GM19193 (cell line): ENCODE measurements around the gene API5.
A peak's percentile ranks its signal among the peaks of the same experiment; 100 is the strongest.

ENCODE experiments used
- POLR2A ChIP-seq: IDR thresholded peaks from 4 replicates; pipeline ENCODE4 v1.6.1; 2011; ENCODE audit not compliant: insufficient read depth, insufficient read length; ENCODE audit errors: extremely low read depth

Gene API5

DNA sequence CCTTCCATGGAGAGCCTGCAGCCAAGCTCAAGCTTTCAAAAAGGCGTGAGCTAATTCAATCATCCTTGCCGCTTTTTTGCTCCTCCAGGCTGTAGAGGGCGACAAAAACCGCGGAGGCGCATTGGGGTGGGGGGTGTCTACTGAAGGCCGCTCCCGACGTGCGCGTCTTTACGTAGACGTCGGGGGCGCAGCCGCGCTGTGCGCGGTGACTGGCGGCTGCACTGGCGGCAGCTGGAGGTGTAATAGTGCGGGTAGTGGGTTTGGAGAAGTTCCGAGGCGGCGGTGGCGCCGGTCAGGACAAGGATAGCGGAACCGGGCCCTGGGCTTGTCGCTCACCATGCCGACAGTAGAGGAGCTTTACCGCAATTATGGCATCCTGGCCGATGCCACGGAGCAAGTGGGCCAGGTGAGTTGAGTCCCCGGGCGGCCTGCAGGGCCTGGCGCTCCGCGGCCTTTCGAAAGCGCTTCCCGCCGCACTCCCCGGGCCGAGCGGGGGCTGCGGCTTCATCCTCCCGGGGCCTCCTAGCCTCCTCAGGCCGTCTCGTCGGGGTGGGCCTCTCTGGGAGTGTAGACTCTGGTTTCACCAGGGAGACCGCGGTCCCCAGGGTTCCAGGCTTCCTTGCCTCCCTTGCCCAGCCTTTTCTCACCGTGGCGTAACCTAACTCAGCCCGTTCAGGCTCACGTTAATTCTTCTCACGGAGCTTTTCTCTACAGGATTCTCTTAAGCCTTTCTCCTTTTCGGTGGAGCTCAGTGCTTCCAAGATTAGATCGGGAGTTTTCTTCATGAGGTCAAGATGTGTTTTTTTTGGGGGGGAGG is at the start of gene API5:
Gene API5, plus strand, starts transcription at position 206 of the 817 bp plus-strand sequence. Its CDS starts 132 bp downstream, at position 338.
- peak; percentile 92 for TF ChIP-seq POLR2A

DNA sequence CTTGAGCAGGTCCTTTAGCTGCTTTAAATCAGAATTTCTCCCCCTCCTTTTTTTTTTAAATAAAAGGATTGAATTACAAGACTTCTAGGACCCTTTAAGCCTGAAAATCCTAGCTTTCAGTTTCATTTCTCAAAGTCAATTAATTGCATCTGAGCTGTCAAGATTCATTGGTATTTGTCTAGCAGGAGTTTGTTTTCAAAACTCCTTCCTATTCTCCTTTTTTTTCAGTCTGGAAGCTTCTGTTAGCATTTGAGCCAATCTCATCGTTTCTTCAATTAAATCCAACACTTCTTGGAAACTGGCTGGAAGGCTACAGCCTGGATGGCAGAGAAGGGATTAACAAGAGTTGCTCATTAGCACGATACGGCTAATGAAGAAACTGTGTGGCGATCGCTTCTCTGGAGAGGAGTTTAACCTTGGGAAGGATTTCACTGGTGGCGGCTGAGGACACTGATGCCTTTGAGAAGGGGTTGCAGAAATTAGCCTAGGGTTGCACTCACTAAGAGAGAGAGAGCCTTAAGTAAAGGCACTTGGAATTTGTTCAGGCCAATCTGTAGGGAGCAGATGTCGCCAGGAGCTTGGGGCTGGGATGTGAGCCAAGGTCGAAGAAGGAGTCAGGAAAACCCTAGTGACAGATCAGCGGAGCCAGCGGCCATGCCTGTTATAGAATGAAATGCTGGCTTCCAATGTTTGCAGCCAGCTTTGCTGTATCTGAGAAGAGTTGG is 43.8 kb upstream of the API5 start:
- no peak for TF ChIP-seq POLR2A

DNA sequence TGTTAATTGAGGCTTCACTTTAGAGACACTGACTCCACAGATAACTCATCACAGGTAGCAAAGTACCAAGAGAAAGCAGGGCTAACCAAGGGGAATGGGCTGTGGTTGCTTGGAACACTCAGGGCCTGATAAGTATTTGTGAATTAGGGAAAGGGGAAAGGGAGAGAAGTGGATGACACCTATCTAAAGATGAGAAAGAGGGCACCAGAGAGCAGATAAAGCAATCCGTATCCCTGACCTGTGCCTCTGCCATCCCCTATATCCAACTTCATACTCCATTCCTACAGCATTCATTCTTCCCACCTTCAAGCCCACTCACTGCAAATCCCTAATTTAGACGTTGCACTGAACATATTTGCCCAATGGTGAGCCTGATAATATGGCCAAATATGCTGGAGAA is 43.0 kb upstream of the API5 start:
- no peak for TF ChIP-seq POLR2A

DNA sequence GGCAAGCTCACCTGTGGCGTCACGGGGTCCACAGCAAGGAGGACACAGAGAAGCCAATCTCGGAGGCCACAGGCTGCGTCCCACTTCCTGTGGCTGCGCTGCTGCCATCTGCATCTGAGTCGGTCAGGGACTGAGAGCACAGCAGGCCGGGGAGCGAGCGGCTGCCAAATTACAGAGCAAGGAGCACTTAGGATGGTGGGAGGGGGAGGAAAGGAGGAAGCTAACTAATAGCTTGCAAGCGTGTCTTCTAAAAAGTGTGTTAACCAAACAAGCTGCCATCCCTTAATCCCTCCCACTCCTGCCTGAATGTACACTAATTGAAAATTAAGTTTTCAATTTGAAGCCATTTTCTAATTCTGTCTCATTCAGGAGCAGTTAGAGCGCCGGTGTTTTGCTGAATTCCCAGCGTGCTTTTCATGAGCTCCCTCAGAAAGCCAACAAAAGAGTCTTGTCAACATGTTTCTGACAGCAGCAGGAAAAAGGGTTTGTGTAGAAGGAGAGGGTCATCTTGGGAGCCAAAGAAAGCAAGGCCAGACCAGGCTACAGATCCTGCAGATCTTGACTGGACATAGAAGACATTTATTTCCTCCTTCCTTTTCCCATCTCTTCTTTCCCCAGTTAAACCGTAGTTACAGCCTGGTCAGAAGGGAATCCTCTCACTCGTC is 42.4 kb upstream of the API5 start:
- TF ChIP-seq POLR2A = no peak

DNA sequence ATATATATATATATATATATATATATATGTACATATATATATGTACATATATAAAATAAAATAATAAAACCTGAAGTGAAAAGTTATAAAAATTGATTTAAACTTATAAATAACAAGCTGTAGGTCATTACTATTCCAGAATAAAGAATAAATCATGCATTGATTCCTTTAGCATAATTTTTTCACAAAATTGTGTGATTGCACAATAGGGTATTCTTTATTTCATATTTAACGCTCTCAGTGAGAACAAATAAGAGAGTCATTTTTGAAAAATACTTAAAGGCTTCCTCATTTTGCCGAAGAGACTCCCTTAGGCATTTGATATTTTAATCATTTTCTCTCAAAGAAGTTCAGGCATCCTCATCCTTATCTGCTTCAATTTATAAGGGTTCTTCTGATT is 41.3 kb upstream of the API5 start:
- no peak for TF ChIP-seq POLR2A

DNA sequence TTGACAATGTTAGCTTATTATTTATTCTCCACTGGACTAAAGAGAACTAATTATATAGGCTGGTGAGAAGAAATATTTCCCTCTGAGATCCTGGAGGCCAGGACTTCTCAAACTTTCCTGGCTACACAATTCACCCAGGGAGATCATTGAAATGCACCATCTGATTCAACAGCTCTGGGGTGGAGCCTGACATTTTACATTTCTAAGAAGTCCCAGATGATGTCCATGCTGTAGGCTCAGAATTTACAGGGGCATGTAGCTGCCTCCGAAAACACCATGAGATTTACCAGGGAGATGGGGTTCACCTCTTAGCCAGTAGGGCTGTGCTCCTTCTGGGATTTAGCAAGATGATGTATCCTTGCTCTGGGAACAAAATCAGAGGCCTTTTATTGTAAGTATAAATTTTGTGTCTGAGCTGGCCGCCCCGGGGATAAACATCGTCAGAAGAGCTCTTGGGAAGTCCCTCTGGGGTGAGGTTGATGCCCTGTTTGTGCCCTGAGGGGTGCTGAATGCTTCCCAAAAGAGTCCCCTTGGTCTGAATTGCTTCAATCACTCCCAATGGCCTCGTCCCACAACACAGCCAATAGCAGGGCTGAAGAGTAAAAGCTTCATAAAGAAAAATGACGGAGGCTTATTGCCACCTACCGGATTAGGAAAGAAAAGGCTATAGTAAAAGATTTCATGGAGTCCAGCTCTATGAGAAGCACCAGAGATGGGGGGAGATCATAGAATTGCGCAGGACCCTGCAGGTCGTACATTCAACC is 33.4 kb upstream of the API5 start:
- no peak for TF ChIP-seq POLR2A

DNA sequence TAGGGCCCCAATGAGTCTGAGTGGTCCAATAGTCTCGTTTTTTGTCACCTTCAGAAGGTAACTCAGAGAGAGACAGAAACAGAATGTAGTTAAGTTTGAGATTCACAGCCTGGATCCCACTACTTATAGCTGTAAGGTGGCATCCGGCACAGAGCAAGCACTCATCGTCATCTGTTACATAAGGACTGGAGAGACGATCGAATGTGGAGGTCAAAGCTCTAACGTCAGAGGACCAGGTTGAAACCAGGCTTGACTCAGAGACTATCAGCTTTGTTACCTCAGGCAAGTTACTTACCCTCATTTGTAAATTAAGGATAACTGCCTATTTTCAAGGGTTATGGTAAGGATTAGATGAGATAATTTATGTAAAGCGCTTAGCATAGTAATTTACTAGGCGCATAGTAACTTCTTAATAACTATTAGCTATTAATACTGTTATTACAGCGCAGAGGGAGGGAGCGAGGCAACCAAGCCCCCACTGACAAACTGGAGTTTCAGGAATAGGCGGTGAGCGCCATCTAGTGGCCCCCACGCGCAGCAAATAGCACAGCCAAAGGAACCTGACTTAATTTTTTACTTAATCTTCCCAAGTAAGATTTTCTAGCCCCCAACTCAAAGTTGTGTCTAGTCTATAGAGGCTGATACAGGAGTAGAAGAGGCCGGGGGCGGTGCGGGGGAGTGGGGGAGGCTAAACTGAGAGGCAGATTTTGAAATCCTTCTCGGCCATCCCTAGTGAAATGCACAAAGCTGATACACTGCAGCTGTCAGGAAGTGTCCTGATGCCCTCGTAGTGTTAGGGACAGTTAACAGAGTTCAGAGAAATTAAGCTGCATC is 29.0 kb upstream of the API5 start:
- no peak for TF ChIP-seq POLR2A

DNA sequence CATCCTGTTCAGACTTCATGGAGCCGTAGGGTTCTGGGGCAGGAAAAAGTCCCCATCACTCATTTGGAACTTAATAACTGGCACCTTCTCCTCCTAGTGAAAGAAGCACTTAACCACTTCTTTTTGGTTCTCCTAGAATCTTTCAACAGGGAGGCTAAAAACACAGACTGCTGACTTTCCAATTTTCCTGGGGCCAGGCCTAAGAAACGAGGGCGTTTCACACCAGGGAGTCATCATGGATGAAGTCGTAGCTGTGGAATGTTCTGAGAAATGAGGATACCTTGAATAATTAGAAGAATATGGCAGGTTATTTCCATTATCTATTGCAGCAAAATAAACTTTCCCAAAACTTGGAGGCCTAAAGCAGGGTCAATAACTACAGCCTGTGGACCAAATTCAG is 26.0 kb upstream of the API5 start:
- no peak for TF ChIP-seq POLR2A

DNA sequence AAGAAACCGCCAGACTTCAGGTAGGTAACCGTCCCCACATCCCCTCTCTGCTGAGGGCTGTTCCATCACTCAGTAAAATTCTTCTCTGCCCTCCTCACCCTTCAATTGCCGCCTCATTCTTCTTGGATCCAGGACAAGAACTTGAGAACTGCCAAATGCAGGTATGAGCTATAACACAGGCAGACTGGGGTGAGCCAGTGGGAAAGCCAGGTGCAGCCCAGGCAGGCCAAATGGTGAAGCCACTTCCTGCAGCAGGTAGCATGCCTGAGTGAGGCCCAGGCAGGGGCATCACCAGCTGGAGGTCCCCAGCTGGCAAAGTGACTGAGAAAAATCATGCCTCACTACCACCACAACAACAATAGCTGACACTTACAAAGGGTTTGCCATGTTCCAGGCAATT is 22.4 kb upstream of the API5 start:
- TF ChIP-seq POLR2A = no peak

DNA sequence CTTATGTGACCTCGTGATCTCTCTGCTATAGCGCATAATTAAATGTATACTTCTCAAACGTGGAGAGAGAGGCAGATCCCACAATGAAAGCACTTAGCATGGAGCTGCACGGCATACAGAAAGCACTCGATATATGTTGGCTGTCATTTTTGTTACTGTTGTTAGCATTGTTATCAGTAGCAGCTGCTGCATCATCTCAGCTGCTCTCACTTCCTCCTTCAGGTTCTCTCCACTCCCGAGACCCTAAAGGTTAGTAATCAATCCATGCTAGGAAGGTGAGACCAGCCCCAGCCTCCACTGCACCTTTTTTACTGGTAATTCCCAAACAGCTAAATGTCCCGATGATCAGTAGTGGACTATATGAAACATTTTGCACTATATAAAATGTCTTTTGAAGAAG is 13.4 kb upstream of the API5 start:
- no peak for TF ChIP-seq POLR2A

DNA sequence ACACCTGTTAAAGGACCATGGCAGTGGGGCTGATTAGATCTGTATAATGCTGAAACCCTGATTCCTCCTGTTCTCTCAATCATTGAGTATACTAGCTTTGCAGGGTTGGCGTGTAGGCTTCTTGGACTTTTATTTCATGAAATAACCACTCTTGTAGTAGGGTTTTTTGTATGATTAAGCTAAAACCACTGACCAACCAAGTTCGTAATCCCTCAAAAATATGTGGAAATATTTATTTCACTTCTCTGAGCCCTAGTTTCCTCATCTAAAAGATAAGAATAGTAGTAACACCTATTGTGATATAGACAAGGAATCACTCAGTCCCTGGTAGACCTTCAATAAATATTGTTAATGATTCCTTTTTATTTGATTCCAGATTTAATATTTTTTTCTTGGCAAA is 4.2 kb downstream of the API5 start:
- TF ChIP-seq POLR2A = no peak

DNA sequence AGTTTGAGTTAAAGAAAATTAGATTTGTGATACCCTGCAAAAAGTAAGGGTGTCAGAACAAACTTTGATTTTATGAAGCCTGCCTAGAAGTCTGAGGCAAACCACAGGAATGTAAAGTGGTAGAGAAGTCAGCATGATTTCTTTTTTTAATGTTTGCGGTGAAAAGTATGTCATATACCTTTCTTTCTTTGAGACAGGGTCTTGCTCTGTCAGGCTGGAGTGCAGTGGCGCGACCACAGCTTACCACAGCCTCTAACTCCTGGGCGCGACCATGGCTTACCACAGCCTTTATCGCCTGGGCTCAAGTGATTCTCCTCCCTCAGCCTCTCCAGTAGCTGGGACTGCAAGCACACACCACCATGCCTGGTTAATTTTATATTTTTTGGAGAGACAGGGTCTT is 4.7 kb downstream of the API5 start:
- TF ChIP-seq POLR2A = no peak

DNA sequence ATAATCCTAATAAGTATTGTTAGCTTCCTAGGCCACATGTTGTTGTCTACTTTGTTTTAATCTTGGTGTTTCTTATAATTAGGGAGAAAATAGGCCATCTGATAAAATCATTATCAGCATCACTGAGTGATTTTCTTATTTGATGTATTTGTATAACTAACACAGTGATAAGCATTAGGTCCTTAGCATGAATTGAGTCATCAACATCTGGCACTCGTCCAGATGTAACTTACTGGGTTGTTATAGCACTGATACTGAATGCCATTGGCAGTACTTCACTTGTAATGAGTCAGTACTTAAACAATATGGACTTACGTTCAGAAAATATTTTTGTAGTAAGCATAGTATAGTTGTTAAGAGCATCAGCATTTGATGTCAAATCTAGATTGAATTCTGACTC is 16.2 kb downstream of the API5 start:
- TF ChIP-seq POLR2A = no peak

DNA sequence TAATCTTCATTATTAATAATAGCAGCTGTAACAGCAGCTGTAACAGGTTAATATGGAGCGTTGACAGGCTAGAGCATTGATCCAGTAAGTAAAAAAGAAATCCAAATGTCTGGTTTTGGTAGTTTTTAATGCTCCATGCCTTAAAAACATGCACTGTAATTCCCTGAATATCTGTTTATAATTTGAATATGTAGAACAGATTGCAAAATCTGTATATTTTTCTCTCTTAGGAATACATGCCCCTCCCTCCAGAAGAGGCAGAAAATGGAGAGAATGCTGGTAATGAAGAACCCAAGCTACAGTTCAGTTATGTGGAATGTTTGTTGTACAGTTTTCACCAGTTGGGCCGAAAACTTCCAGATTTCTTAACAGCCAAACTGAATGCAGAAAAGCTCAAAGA is 16.7 kb downstream of the API5 start:
- TF ChIP-seq POLR2A = no peak

DNA sequence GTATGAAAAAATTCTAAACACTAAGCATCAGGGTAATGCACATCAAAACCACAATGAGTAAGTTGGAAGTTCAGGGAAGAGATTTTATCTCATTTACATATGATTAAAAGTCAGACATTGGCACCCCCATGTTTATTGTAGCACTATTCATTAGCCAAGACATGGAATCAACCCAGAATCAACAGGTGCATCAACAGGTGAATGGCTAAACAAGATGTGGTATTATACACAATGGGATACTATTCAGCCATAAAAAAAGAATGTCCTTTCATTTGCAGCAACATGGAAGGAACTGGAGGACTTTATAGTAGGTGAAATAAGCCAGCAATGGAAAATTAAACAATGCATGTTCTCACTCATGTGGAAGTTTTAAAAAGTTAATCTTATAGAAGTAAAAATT is 29.4 kb downstream of the API5 start:
- no peak for TF ChIP-seq POLR2A

DNA sequence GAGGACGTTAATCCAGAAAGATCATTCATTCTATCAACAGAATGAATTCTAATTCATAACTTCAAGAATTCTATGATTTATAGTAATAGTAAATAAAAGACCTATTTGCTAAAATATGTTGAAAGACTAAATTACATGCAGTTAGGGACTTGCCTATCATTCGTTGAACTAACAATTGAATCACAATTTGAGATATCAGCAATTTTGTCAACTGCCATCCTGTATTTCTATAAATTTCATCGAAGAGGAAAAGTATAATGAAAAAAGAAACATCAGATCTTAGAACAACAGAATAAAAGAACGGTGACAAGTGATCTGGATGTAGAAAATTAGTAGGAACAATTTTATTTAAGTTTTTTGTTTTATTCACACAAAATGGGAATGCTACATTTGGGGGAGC is 42.5 kb downstream of the API5 start:
- no peak for TF ChIP-seq POLR2A
